Cardiac muscle cell (in vitro differentiated cells and primary cell): ENCODE data around the gene SHROOM3. TPM values are rescaled to one million over a fixed set of nuclear protein-coding genes. Genes with fewer than 3 reads are reported as not detected.

Experiments used
- DNase-seq, 2 donors: peaks; one replicate each; pipeline versions ENCODE4 v3.0.0 to v3.0.0-alpha.2; 2010 to 2017; ENCODE audit warnings: low read depth in 1 of 2, low spot score in 1 of 2
- H3K27ac ChIP-seq: fragments of 200-600 bp; sonication (generic); 2 replicates; pipeline ENCODE4 v1.5.1; 2016
- H3K27me3 ChIP-seq: fragments of 200-600 bp; sonication (generic); 2 replicates; pipeline ENCODE4 v1.6.0; 2016; ENCODE audit warnings: control low read depth
- H3K36me3 ChIP-seq: fragments of 200-600 bp; sonication (generic); 2 replicates; pipeline ENCODE4 v1.5.1; 2016; ENCODE audit warnings: control low read depth
- H3K4me1 ChIP-seq: fragments of 200-600 bp; sonication (generic); 2 replicates; pipeline ENCODE4 v1.8.1; 2017; ENCODE audit warnings: low read depth, mild to moderate bottlenecking, mixed run types
- H3K4me3 ChIP-seq: fragments of 200-600 bp; sonication (generic); 2 replicates; pipeline ENCODE4 v1.5.1; 2016; ENCODE audit warnings: mild to moderate bottlenecking
- H3K9me3 ChIP-seq: fragments of 200-600 bp; sonication (generic); 2 replicates; pipeline ENCODE4 v1.5.1; 2017; ENCODE audit warnings: low read depth, mild to moderate bottlenecking, control low read depth
- CTCF ChIP-seq: IDR thresholded peaks from 2 replicates; pipeline ENCODE4 v1.5.1; 2012; ENCODE audit warnings: low read depth, mild to moderate bottlenecking, low read length
- polyA plus RNA-seq: library from polyadenylated mRNA; unstranded; fragments of >200 nt; fragmentation: Nextera tagmentation; extraction: Ambion mirVana; gene quantifications from 2 replicates; pipeline ENCODE4 v1.2.1, GENCODE V29; 2016
- total RNA-seq: library from RNA; depleted of rRNA; stranded (reverse); fragments of >200 nt; gene quantifications from 2 replicates; pipeline ENCODE4 v1.2.3, GENCODE V29; 2016

The SHROOM3 gene
- total and polyA plus RNA-seq, 2 experiments from 2014 or later: 13.7 to 47.7 TPM

DNA sequence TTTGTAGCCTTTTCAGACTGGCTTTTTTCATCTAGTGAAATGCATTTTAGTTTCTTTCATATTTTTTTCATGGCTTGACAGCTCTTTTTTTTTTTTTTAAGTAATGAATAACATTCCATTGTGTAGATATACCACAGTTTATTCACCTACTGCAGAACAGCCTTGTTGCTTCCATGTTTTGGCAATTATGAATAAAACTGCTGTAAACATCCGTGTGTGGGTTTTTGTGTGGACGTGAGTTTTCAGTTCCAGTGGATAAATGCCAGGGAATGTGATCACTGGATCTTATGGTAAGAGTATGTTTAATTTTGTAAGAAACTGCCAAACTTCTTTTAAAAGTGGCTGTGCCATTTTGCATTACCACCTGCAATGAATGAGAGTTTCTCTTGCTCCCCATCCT lies 302.2 kb downstream of the SHROOM3 start:
- H3K4me1 ChIP-seq: no peaks in the 10 kb centered on the region
- TF ChIP-seq CTCF: no peak
- H3K36me3 ChIP-seq: peaks cover 7% of the 10 kb centered on the region
- DNase-seq: no peak
- H3K27ac ChIP-seq: no peak overlapping the region
- H3K9me3 ChIP-seq: no peaks in the 10 kb centered on the region
- H3K4me3 ChIP-seq: no peak overlapping the region
- no peaks in the 10 kb centered on the region for H3K27me3 ChIP-seq

GRCh38 chr4:76737771-76738085 lies 302.7 kb downstream of the SHROOM3 start:
- no peak for DNase-seq
- Histone ChIP-seq H3K4me1 (no peaks in the 10 kb centered on the region), H3K36me3 (peaks cover 7% of the 10 kb centered on the region), H3K9me3 (no peaks in the 10 kb centered on the region), H3K4me3 (no peak overlapping the region), H3K27me3 (no peaks in the 10 kb centered on the region), H3K27ac (no peak overlapping the region)
- TF ChIP-seq CTCF: no peak

DNA sequence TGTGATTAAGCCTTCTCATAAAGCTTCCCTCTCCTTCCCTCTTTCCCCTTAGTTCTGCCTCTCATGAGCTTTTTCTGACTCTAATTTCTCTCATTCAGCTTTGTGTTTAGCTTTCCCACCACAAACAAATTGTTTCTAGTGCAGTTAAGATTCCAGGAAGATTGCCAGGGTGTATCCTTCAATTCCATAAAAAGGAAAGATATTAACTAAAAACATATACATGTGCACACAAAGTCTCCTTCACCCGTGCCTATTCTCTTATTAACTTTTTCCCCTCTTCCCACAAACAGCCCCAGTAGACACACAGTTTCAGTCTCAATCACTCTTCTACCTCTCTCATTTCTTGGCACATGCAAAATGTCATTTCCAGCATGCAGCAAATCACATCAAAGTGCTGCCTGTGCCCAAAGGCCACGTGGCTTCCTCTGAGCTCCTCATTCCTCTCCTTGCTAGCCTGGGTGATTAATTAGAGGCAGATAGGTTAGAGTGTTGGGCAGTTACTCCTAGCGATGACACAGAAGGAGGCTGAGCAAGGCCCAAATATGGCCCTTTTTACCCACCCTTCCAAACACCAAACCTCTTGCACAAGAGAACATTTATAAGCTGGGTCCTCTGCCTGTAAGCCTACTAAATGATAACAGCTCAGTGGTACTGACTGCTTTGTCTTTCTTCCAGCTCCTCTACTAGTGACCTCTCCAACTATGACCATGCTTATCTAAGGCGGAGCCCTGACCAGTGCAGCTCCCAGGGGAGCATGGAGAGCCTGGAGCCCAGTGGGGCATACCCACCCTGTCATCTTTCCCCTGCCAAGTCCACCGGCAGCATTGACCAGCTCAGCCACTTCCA lies 303.3 kb downstream of the SHROOM3 start:
- DNase-seq: peak in 1 of 2 donors; percentile 83
- H3K36me3 ChIP-seq: peaks cover 7% of the 10 kb centered on the region
- no peaks in the 10 kb centered on the region for H3K4me1 ChIP-seq
- H3K27ac ChIP-seq: no peak overlapping the region
- H3K27me3 ChIP-seq: no peaks in the 10 kb centered on the region
- no peaks in the 10 kb centered on the region for H3K9me3 ChIP-seq
- H3K4me3 ChIP-seq: no peak overlapping the region
- TF ChIP-seq CTCF: no peak

DNA sequence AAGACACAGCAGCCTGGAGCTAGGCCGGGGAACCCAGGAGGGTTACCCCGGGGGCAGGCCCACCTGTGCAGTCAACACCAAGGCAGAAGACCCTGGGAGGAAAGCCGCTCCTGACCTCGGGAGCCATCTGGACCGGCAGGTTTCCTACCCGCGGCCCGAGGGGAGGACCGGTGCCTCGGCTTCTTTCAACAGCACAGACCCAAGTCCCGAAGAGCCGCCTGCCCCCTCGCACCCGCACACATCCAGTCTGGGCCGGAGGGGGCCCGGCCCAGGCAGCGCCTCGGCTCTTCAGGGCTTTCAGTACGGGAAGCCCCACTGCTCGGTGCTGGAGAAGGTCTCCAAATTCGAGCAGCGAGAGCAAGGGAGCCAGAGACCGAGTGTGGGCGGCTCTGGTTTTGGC lies 305.2 kb downstream of the SHROOM3 start:
- TF ChIP-seq CTCF: no peak
- no peaks in the 10 kb centered on the region for H3K27me3 ChIP-seq
- H3K36me3 ChIP-seq: peaks cover 7% of the 10 kb centered on the region
- H3K4me3 ChIP-seq: no peak overlapping the region
- DNase-seq: no peak
- H3K27ac ChIP-seq: no peak overlapping the region
- H3K9me3 ChIP-seq: no peaks in the 10 kb centered on the region
- H3K4me1 ChIP-seq: no peaks in the 10 kb centered on the region

GRCh38 chr4:76740866-76741662 lies 306.0 kb downstream of the SHROOM3 start:
- Histone ChIP-seq H3K27me3 (no peaks in the 10 kb centered on the region), H3K9me3 (no peaks in the 10 kb centered on the region), H3K36me3 (peaks cover 7% of the 10 kb centered on the region), H3K4me3 (no peak overlapping the region), H3K4me1 (no peaks in the 10 kb centered on the region), H3K27ac (no peak overlapping the region)
- no peak for DNase-seq
- no peak for TF ChIP-seq CTCF
